H1 (cell line): ENCODE data around the gene STXBP2. TPM values are rescaled to one million over a fixed set of nuclear protein-coding genes. Genes with fewer than 3 reads are reported as not detected.

Source experiments
- CTCF ChIA-PET: fragments of 300-600 bp; sonication (Branson Sonifier 250); formaldehyde crosslinking; loops from one replicate; lab custom pipeline; 2021; ENCODE audit not compliant: partially characterized antibody; lab: Charles Lee
- POLR2A ChIA-PET: fragments of 300-600 bp; sonication (Branson Sonifier 250); formaldehyde crosslinking; loops from one replicate; lab custom pipeline; 2021; ENCODE audit warnings: inconsistent platforms; ENCODE audit not compliant: partially characterized antibody; lab: Charles Lee
- DNase-seq, 2 experiments: peaks; one replicate each; pipeline versions ENCODE4 v3.0.0 to v3.0.0-alpha.2; 2010 to 2022; ENCODE audit warnings: low spot score in 2 of 2, low read depth in 1 of 2, mixed read lengths in 1 of 2
- FAIRE-seq: peaks from 2 replicates; lab custom pipeline; 2011; peaks lifted over from hg19 to GRCh38; lab: Jason Lieb, UNC
- H2AFZ ChIP-seq: 2 replicates; pipeline ENCODE4 v1.8.1; 2012; ENCODE audit warnings: low read length, inconsistent platforms
- H2AK5ac ChIP-seq: 2 replicates; pipeline ENCODE4 v1.6.1; 2013; ENCODE audit warnings: low read depth, low read length
- H2BK120ac ChIP-seq: replicated peaks from 2 replicates; pipeline ENCODE3; 2013; ENCODE audit warnings: low read depth, low read length, inconsistent platforms
- H2BK12ac ChIP-seq: 2 replicates; pipeline ENCODE4 v1.6.1; 2013; ENCODE audit warnings: low read depth, low read length
- H2BK15ac ChIP-seq: 2 replicates; pipeline ENCODE4 v1.6.1; 2013; ENCODE audit warnings: low read length
- H2BK20ac ChIP-seq: 2 replicates; pipeline ENCODE4 v1.6.1; 2013; ENCODE audit warnings: low read length
- H2BK5ac ChIP-seq: 2 replicates; pipeline ENCODE4 v1.6.1; 2013; ENCODE audit warnings: low read depth, low read length
- H3K14ac ChIP-seq: 2 replicates; pipeline ENCODE4 v1.6.1; 2013; ENCODE audit warnings: inconsistent platforms; ENCODE audit not compliant: insufficient read length
- H3K18ac ChIP-seq: 2 replicates; pipeline ENCODE4 v1.6.1; 2013; ENCODE audit warnings: low read length; ENCODE audit errors: extremely low read depth
- H3K23ac ChIP-seq: 2 replicates; pipeline ENCODE4 v1.6.1; 2013; ENCODE audit warnings: inconsistent platforms; ENCODE audit not compliant: insufficient read length
- H3K23me2 ChIP-seq: 2 replicates; pipeline ENCODE4 v1.6.1; 2013; ENCODE audit warnings: low read depth, low read length
- H3K27ac ChIP-seq: 2 replicates; pipeline ENCODE4 v1.6.1; 2011; ENCODE audit warnings: low read depth, low read length, inconsistent platforms
- H3K27me3 ChIP-seq, 4 experiments: replicated peaks in 1 of 4; 1 replicate in 1 of 4; 2 replicates in 3 of 4; pipeline versions ENCODE4 v1.6.1 to v1.8.1; 2011 to 2013; ENCODE audit warnings: low read length in 3 of 4, mild to moderate bottlenecking in 3 of 4, inconsistent platforms in 2 of 4, mixed read lengths in 2 of 4, moderate library complexity in 1 of 4; ENCODE audit not compliant: control insufficient read depth in 3 of 4, insufficient read depth in 3 of 4; ENCODE audit errors: extremely low read depth in 1 of 4
- H3K36me3 ChIP-seq, 4 experiments: 2 replicates each; pipeline versions ENCODE4 v1.6.1 to v1.8.1; 2011 to 2013; ENCODE audit warnings: mild to moderate bottlenecking in 4 of 4, low read length in 3 of 4, moderate library complexity in 2 of 4, control low read depth in 1 of 4, inconsistent platforms in 1 of 4; ENCODE audit not compliant: insufficient read depth in 4 of 4, control insufficient read depth in 2 of 4
- H3K4ac ChIP-seq: replicated peaks from 2 replicates; pipeline ENCODE3; 2013; ENCODE audit warnings: low read length, low read depth, mixed read lengths, inconsistent platforms; ENCODE audit not compliant: insufficient read length
- H3K4me1 ChIP-seq, 4 experiments: replicated peaks in 1 of 4; 1 replicate in 1 of 4; 2 replicates in 3 of 4; pipeline versions ENCODE4 v1.6.1 to v1.8.1; 2011 to 2013; ENCODE audit warnings: low read length in 3 of 4, inconsistent platforms in 2 of 4, mixed read lengths in 1 of 4; ENCODE audit not compliant: insufficient read depth in 4 of 4, control insufficient read depth in 3 of 4
- H3K4me2 ChIP-seq, 2 experiments: 2 replicates each; pipeline versions ENCODE4 v1.6.1 to v1.8.1; 2011 to 2013; ENCODE audit warnings: low read depth in 2 of 2, low read length in 2 of 2, control low read depth in 1 of 2, inconsistent platforms in 1 of 2, mild to moderate bottlenecking in 1 of 2; ENCODE audit not compliant: insufficient read depth in 1 of 2
- H3K4me3 ChIP-seq, 4 experiments: fragments of 200-600, 300-600 bp in 1 of 4; sonication (generic), shearing (Covaris generic), sonication (Bioruptor Twin) in 1 of 4; 2 replicates each; pipeline versions ENCODE4 v1.5.1 to v1.8.1; 2011 to 2016; ENCODE audit warnings: low read length in 4 of 4, low read depth in 3 of 4, control low read depth in 2 of 4, inconsistent platforms in 2 of 4, mild to moderate bottlenecking in 2 of 4, mixed read lengths in 1 of 4, moderate library complexity in 1 of 4; ENCODE audit not compliant: insufficient read depth in 2 of 4; ENCODE audit errors: extremely low read depth in 1 of 4
- H3K56ac ChIP-seq: replicated peaks from 2 replicates; pipeline ENCODE3; 2013; ENCODE audit warnings: low read depth, mild to moderate bottlenecking, mixed read lengths, low read length, inconsistent platforms; ENCODE audit not compliant: insufficient read length
- H3K79me1 ChIP-seq: 2 replicates; pipeline ENCODE4 v1.6.1; 2013; ENCODE audit warnings: low read depth, low read length, control low read depth
- H3K79me2 ChIP-seq, 2 experiments: 2 replicates each; pipeline versions ENCODE4 v1.6.1 to v1.8.1; 2012 to 2013; ENCODE audit warnings: low read length in 2 of 2, mild to moderate bottlenecking in 2 of 2, inconsistent platforms in 1 of 2; ENCODE audit not compliant: insufficient read depth in 2 of 2, control insufficient read depth in 1 of 2
- H3K9ac ChIP-seq, 4 experiments: replicated peaks in 1 of 4; 1 replicate in 1 of 4; 2 replicates in 3 of 4; pipeline versions ENCODE4 v1.6.1 to v1.8.1; 2011 to 2013; ENCODE audit warnings: low read depth in 3 of 4, low read length in 3 of 4, control low read depth in 2 of 4, mild to moderate bottlenecking in 2 of 4, moderate library complexity in 2 of 4, inconsistent platforms in 1 of 4; ENCODE audit errors: extremely low read depth in 1 of 4
- H3K9me3 ChIP-seq, 2 experiments: 2 replicates each; pipeline versions ENCODE4 v1.6.1 to v1.8.1; 2012 to 2013; ENCODE audit warnings: mild to moderate bottlenecking in 2 of 2, moderate library complexity in 2 of 2, control low read depth in 1 of 2, inconsistent platforms in 1 of 2, low read depth in 1 of 2, low read length in 1 of 2, mixed read lengths in 1 of 2; ENCODE audit not compliant: insufficient read depth in 2 of 2
- H4K20me1 ChIP-seq, 2 experiments: replicated peaks in 1 of 2; 2 replicates each; pipeline versions ENCODE3 to v1.8.1; 2011 to 2013; ENCODE audit warnings: inconsistent platforms in 2 of 2, low read length in 2 of 2, mild to moderate bottlenecking in 1 of 2; ENCODE audit not compliant: insufficient read depth in 2 of 2, control insufficient read depth in 1 of 2
- H4K5ac ChIP-seq: 2 replicates; pipeline ENCODE4 v1.6.1; 2013; ENCODE audit warnings: low read length, low read depth, mixed read lengths, inconsistent platforms; ENCODE audit not compliant: insufficient read length
- H4K8ac ChIP-seq: 2 replicates; pipeline ENCODE4 v1.8.0; 2013; ENCODE audit warnings: mild to moderate bottlenecking, moderate library complexity, low read length, inconsistent platforms; ENCODE audit not compliant: insufficient read depth; ENCODE audit errors: extremely low read depth
- H4K91ac ChIP-seq: replicated peaks from 2 replicates; pipeline ENCODE3; 2013; ENCODE audit warnings: low read length, mixed read lengths, inconsistent platforms; ENCODE audit not compliant: insufficient read length
- WGBS, 2 experiments: shearing (Covaris generic) in 1 of 2; methylation state at CpG; one replicate each; pipeline versions ENCODE4 v1.1.6 to v1.1.7; 2013 to 2015; ENCODE audit warnings: low lambda C conversion rate in 2 of 2, mixed read lengths in 2 of 2, inconsistent platforms in 1 of 2, low coverage in 1 of 2, missing lambda C conversion rate in 1 of 2; ENCODE audit not compliant: insufficient replicate concordance in 2 of 2, insufficient coverage in 1 of 2, insufficient read length in 1 of 2; ENCODE audit errors: extremely low coverage in 1 of 2, missing lambda C conversion rate in 1 of 2; 5-methylcytosine and 5-hydroxymethylcytosine counted together
- polyA plus RNA-seq, 7 experiments: library from polyadenylated mRNA; depleted of rRNA in 3 of 7; stranded (reverse) in 5 of 7; unstranded in 2 of 7; fragments of >200 nt in 5 of 7; fragments of 200-250 nt in 2 of 7; gene quantifications; 1 replicate in 5 of 7; 2 replicates in 1 of 7; 4 replicates in 1 of 7; pipeline versions ENCODE4 v1.2.1 to v1.2.3, GENCODE V29; 2011 to 2013; ENCODE audit warnings: missing spikeins in 2 of 7, mixed read lengths in 2 of 7
- total RNA-seq: library from RNA; stranded (reverse); fragmentation: NEBNext Ultra II Directional; extraction: Animal tissue kit (Norgen Biotek cat#: 25700); gene quantifications from 2 replicates; pipeline ENCODE4 v1.2.1, GENCODE V29; 2021

The STXBP2 gene
- total and polyA plus RNA-seq, 2 of the 8 experiments (the other 6 are each of a cell fraction or from before 2014, with no cell fraction given): 52.9 to 53.8 TPM

- Histone ChIP-seq H3K18ac (no peak overlapping the region), H3K14ac (no peak overlapping the region), H3K23ac (no peak overlapping the region), H2BK12ac (no peak overlapping the region), H2AFZ (no peak overlapping the region), H3K27ac (no peak overlapping the region), H4K8ac (no peak overlapping the region; the same call in 1 of the 2 replicates), H3K4me3 (no peak overlapping the region), H3K79me2 (no peaks in the 10 kb centered on the region), H3K36me3 (no peaks in the 10 kb centered on the region), H3K9me3 (no peaks in the 10 kb centered on the region), H4K5ac (no peak overlapping the region), H3K4me2 (no peak overlapping the region), H3K27me3 (peaks cover 0 to 4% (median 0%) of the 10 kb centered on the region in 4 experiments; a peak in 2 of 7 replicates), H3K9ac (no peak overlapping the region), H3K56ac (no peak overlapping the region), H3K4ac (no peak overlapping the region), H2AK5ac (no peak overlapping the region), H4K20me1 (no peaks in the 10 kb centered on the region), H2BK20ac (no peak overlapping the region), H3K23me2 (no peaks in the 10 kb centered on the region), H3K79me1 (no peaks in the 10 kb centered on the region), H2BK120ac (no peak overlapping the region), H4K91ac (no peak overlapping the region), H3K4me1 (no peaks in the 10 kb centered on the region), H2BK15ac (no peak overlapping the region), H2BK5ac (no peak overlapping the region)
- FAIRE-seq: no peak
- 78% methylated on average over 9 of the region's 9 CpGs; no CpG with 5 or more reads in 1 of the 2 experiments for WGBS, 2 experiments
- ChIA-PET CTCF (interaction anchor here (1.1 to 1.9 kb wide), 4 partner anchors 17 to 141 kb away, joined by 3 to 7 read pairs (median 4); partner anchors contain the start of gene PCP2), POLR2A (no interaction called here)
- DNase-seq: no peak
Observed at GRCh38 chr19:7658219-7658686, 21.3 kb downstream of the STXBP2 start.
